Prostate gland (tissue), 2 donors: Measurements from ENCODE around the gene PTGR2. TPM values are rescaled to one million over a fixed set of nuclear protein-coding genes. Genes with fewer than 3 reads are reported as not detected.

ENCODE experiments used
- DNase-seq: peaks from one replicate; pipeline ENCODE4 v3.0.0-alpha.2; 2019; ENCODE audit warnings: low spot score
- H3K27ac ChIP-seq, 2 donors: fragments of 200-600 bp; sonication (generic); 2 replicates each; pipeline ENCODE4 v1.5.1; 2017 to 2019
- H3K27me3 ChIP-seq: fragments of 200-600 bp; sonication (generic); replicated peaks from 2 replicates; pipeline ENCODE4 v1.5.1; 2019; ENCODE audit not compliant: insufficient read depth
- H3K36me3 ChIP-seq, 2 donors: fragments of 200-600 bp; sonication (generic); 1 replicate in 1 of 2; 2 replicates in 1 of 2; pipeline versions ENCODE4 v1.5.1 to v1.8.1; 2017 to 2019
- H3K4me1 ChIP-seq: fragments of 200-600 bp; sonication (generic); replicated peaks from 2 replicates; pipeline ENCODE4 v1.5.1; 2019
- H3K4me3 ChIP-seq, 2 donors: fragments of 200-600 bp; sonication (generic); 2 replicates each; pipeline ENCODE4 v1.5.1; 2017 to 2019
- H3K9me3 ChIP-seq: fragments of 200-600 bp; sonication (generic); 2 replicates; pipeline ENCODE4 v1.5.1; 2017
- CTCF ChIP-seq, 4 experiments: fragments of 200-600 bp in 2 of 4; fragments of 450-650 bp in 2 of 4; sonication (generic) in 2 of 4; IDR thresholded peaks; 1 replicate in 3 of 4; 2 replicates in 1 of 4; pipeline ENCODE4 v1.5.1; 2016 to 2019; ENCODE audit warnings: antibody characterized with exemption in 4 of 4, mild to moderate bottlenecking in 2 of 4, moderate library complexity in 2 of 4
- POLR2A ChIP-seq: fragments of 450-650 bp; IDR thresholded peaks from one replicate; pipeline ENCODE4 v1.6.1; 2016; ENCODE audit warnings: antibody characterized with exemption, mild to moderate bottlenecking
- POLR2AphosphoS5 ChIP-seq: sonication (generic); formaldehyde crosslinking; IDR thresholded peaks from one replicate; pipeline ENCODE4 v1.6.1; 2017; ENCODE audit warnings: antibody characterized with exemption
- WGBS: methylation state at CpG from one replicate; pipeline ENCODE4 v1.1.5; 2018; 5-methylcytosine and 5-hydroxymethylcytosine counted together
- intact Hi-C: fragments of 100-400 bp; cut with DNase I; formaldehyde crosslinking; loops from one replicate; pipeline ENCODE4 v1.14.2; 2022
- total RNA-seq, 2 donors: library from RNA; depleted of rRNA; stranded (reverse); fragments of >200 nt; gene quantifications; one replicate each; pipeline ENCODE4 v1.1.0, GENCODE V29; 2016

PTGR2 gene
- total RNA-seq, 2 donors from 2014 or later, result 10.7 to 13.6 TPM

DNA sequence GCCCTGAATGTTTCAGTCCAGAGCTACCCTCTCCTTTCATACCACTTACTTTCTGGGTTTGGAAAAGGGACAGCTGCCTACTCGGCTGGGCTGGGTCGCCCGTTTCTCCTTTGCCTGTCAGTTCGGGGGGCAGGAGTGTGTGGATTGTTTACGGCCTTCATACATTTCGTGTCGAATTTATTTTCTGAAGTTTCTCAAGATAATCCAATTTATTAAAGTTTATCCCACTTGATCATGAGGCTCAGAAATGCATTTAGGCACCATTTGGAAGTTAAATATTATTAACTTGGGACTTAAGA is 35.6 kb downstream of the PTGR2 start:
- TF ChIP-seq POLR2AphosphoS5, result no peak
- TF ChIP-seq CTCF (IDR thresholded peaks at IDR 0.05), result no peak
- TF ChIP-seq POLR2A, result no peak
- Histone ChIP-seq H3K9me3 (no peaks in the 10 kb centered on the region), H3K27me3 (no peaks in the 10 kb centered on the region), H3K27ac (peak overlapping the region; percentile 89 to 92), H3K4me3 (peak overlapping the region; percentile 56 to 74), H3K4me1 (peaks cover 3% of the 10 kb centered on the region), H3K36me3 (no peaks in the 10 kb centered on the region)
- WGBS, result 1% methylated on average over 7 of the region's 7 CpGs
- intact Hi-C loops, result loop anchor here (5.0 kb wide), 2 partner anchors 35 to 160 kb away; partner anchors contain the start of gene PTGR2
- DNase-seq, result no peak

- Histone ChIP-seq H3K4me3 (peak overlapping the region; percentile 56 to 74), H3K27me3 (no peaks in the 10 kb centered on the region), H3K9me3 (no peaks in the 10 kb centered on the region), H3K27ac (peak overlapping the region; percentile 89 to 92), H3K4me1 (peaks cover 3% of the 10 kb centered on the region), H3K36me3 (no peaks in the 10 kb centered on the region)
- TF ChIP-seq POLR2A, result no peak
- TF ChIP-seq POLR2AphosphoS5, result no peak
- TF ChIP-seq CTCF (IDR thresholded peaks at IDR 0.05), result no peak
- WGBS, result 17% methylated on average over 7 of the region's 7 CpGs
- DNase-seq, result no peak
- intact Hi-C loops, result loop anchor here (5.0 kb wide), 2 partner anchors 36 to 161 kb away; partner anchors contain the start of gene PTGR2
These were observed 36.2 kb downstream of the PTGR2 start for GRCh38 chr14:73887694-73888459.

- TF ChIP-seq POLR2AphosphoS5, result no peak
- TF ChIP-seq POLR2A, result no peak
- TF ChIP-seq CTCF (IDR thresholded peaks at IDR 0.05), result no peak
- Histone ChIP-seq H3K9me3 (no peaks in the 10 kb centered on the region), H3K36me3 (no peaks in the 10 kb centered on the region), H3K27ac (no peak overlapping the region), H3K4me3 (no peak overlapping the region), H3K4me1 (peaks cover 3% of the 10 kb centered on the region), H3K27me3 (no peaks in the 10 kb centered on the region)
- 27% methylated on average over 3 of the region's 3 CpGs for WGBS
- intact Hi-C loops, result loop anchor here (5.0 kb wide), 2 partner anchors 36 to 161 kb away; partner anchors contain the start of gene PTGR2
- DNase-seq, result no peak
These were observed 36.8 kb downstream of the PTGR2 start for GRCh38 chr14:73888460-73888725.

DNA sequence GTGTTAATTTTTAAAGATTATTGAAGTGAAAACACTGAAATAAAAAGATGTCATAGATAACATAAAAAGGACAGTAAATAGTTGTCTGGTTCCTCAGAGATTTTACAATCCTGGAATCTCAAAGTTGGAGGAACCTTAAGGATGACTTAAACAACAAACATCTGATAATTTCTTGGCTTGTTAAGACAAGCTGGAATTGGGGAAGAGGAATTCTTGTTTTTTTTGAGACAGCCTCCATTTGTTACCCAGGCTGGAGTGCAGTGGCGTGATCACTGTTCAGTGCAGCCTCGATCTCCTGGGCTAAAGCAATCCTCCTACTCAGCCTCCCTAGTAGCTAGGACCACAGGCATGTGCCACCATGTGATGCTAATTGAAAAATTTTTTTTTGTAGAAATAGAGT is 37.3 kb downstream of the PTGR2 start:
- H3K4me1 ChIP-seq, result peaks cover 3% of the 10 kb centered on the region
- intact Hi-C loops, result loop anchor here (5.0 kb wide), 2 partner anchors 37 to 162 kb away; partner anchors contain the start of gene PTGR2
- DNase-seq, result no peak
- no peaks in the 10 kb centered on the region for H3K9me3 ChIP-seq
- no peaks in the 10 kb centered on the region for H3K36me3 ChIP-seq
- TF ChIP-seq POLR2A (no peak), POLR2AphosphoS5 (no peak), CTCF (IDR thresholded peaks at IDR 0.05) (no peak)
- no peaks in the 10 kb centered on the region for H3K27me3 ChIP-seq
- H3K27ac ChIP-seq, result no peak overlapping the region
- 72% methylated on average over 2 of the region's 2 CpGs for WGBS
- H3K4me3 ChIP-seq, result no peak overlapping the region

- no peak for DNase-seq
- intact Hi-C loops, result loop anchor here (5.0 kb wide), 2 partner anchors 37 to 162 kb away; partner anchors contain the start of gene PTGR2
- Histone ChIP-seq H3K27ac (no peak overlapping the region), H3K27me3 (no peaks in the 10 kb centered on the region), H3K9me3 (no peaks in the 10 kb centered on the region), H3K4me1 (peaks cover 3% of the 10 kb centered on the region), H3K36me3 (no peaks in the 10 kb centered on the region), H3K4me3 (no peak overlapping the region)
- TF ChIP-seq POLR2AphosphoS5 (no peak), POLR2A (no peak), CTCF (IDR thresholded peaks at IDR 0.05) (no peak)
- 72% methylated on average over 5 of the region's 5 CpGs for whole genome bisulfite sequencing
These were observed 37.7 kb downstream of the PTGR2 start for GRCh38 chr14:73889376-73889775.
